ENCODE data around the gene TMEM245. TPM values are rescaled to one million over a fixed set of nuclear protein-coding genes. Genes with fewer than 3 reads are reported as not detected.
A peak's percentile ranks its signal among the peaks of the same experiment; 100 is the strongest.

Gene TMEM245
- total and polyA plus RNA-seq, 2 of the 13 experiments (the other 11 are each of a cell fraction or from before 2014, with no cell fraction given): 53.5 to 55.4 TPM

DNA sequence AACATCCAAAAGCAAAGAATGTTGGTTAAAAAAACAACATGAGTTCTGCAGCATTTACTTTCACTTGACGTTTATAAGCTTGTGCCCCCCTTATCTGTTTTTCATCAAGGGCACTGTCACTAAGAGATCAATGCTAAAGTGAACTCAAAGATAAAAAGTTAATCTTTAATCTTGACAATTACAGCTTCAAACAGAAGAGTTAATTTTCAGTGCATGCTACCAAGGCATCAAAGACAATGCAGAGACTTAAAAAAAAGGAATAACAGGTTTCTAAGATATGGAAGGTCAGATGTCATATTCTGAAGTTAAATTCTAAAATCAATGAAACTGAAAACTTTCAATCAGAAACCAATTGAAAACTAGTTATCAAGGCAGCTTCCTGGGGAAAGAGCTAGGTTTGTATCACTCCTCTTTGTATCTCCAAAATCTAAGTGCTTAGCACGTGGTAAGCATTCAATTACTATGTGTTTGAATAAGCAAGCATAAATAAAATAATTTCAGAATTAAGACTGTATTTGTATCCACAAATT is 37.6 kb downstream of the TMEM245 start (continued):
- TF ChIP-seq, protein P1, sequence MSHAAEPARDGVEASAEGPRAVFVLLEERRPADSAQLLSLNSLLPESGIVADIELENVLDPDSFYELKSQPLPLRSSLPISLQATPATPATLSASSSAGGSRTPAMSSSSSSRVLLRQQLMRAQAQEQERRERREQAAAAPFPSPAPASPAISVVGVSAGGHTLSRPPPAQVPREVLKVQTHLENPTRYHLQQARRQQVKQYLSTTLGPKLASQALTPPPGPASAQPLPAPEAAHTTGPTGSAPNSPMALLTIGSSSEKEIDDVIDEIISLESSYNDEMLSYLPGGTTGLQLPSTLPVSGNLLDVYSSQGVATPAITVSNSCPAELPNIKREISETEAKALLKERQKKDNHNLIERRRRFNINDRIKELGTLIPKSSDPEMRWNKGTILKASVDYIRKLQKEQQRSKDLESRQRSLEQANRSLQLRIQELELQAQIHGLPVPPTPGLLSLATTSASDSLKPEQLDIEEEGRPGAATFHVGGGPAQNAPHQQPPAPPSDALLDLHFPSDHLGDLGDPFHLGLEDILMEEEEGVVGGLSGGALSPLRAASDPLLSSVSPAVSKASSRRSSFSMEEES (CRISPR knock-in tag; IDR thresholded peaks at IDR 0.05): peak; percentile 78
- TF ChIP-seq TARDBP (CRISPR knock-in tag; IDR thresholded peaks at IDR 0.05): peak; percentile 91
- no peak for TF ChIP-seq ZNF720 (CRISPR knock-in tag; IDR thresholded peaks at IDR 0.05)
- peak; percentile 76; the same call in 1 of the 2 replicates for TF ChIP-seq ZNF264 (CRISPR knock-in tag; IDR thresholded peaks at IDR 0.05)
- 0 out of 2 replicates have a peak, but pooled peaks have one; percentile 41 for TF ChIP-seq ERF (CRISPR knock-in tag; IDR thresholded peaks at IDR 0.05)
- no peak for TF ChIP-seq ZNF678 (CRISPR knock-in tag; IDR thresholded peaks at IDR 0.05)
- TF ChIP-seq SOX6 (IDR thresholded peaks at IDR 0.05): no peak
- peak; percentile 96 for TF ChIP-seq SOX6 (CRISPR knock-in tag; IDR thresholded peaks at IDR 0.05)
- TF ChIP-seq CBX5 (CRISPR knock-in tag; IDR thresholded peaks at IDR 0.05; ENCODE audit: borderline replicate concordance): no peak
- TF ChIP-seq, protein P2, sequence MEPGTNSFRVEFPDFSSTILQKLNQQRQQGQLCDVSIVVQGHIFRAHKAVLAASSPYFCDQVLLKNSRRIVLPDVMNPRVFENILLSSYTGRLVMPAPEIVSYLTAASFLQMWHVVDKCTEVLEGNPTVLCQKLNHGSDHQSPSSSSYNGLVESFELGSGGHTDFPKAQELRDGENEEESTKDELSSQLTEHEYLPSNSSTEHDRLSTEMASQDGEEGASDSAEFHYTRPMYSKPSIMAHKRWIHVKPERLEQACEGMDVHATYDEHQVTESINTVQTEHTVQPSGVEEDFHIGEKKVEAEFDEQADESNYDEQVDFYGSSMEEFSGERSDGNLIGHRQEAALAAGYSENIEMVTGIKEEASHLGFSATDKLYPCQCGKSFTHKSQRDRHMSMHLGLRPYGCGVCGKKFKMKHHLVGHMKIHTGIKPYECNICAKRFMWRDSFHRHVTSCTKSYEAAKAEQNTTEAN (CRISPR knock-in tag; conservative IDR thresholded peaks at IDR 0.05): peak; percentile 87; the same call in 1 of the 2 replicates
- TF ChIP-seq ZNF331 (CRISPR knock-in tag; IDR thresholded peaks at IDR 0.05): peak; percentile 62
- TF ChIP-seq, protein P3, sequence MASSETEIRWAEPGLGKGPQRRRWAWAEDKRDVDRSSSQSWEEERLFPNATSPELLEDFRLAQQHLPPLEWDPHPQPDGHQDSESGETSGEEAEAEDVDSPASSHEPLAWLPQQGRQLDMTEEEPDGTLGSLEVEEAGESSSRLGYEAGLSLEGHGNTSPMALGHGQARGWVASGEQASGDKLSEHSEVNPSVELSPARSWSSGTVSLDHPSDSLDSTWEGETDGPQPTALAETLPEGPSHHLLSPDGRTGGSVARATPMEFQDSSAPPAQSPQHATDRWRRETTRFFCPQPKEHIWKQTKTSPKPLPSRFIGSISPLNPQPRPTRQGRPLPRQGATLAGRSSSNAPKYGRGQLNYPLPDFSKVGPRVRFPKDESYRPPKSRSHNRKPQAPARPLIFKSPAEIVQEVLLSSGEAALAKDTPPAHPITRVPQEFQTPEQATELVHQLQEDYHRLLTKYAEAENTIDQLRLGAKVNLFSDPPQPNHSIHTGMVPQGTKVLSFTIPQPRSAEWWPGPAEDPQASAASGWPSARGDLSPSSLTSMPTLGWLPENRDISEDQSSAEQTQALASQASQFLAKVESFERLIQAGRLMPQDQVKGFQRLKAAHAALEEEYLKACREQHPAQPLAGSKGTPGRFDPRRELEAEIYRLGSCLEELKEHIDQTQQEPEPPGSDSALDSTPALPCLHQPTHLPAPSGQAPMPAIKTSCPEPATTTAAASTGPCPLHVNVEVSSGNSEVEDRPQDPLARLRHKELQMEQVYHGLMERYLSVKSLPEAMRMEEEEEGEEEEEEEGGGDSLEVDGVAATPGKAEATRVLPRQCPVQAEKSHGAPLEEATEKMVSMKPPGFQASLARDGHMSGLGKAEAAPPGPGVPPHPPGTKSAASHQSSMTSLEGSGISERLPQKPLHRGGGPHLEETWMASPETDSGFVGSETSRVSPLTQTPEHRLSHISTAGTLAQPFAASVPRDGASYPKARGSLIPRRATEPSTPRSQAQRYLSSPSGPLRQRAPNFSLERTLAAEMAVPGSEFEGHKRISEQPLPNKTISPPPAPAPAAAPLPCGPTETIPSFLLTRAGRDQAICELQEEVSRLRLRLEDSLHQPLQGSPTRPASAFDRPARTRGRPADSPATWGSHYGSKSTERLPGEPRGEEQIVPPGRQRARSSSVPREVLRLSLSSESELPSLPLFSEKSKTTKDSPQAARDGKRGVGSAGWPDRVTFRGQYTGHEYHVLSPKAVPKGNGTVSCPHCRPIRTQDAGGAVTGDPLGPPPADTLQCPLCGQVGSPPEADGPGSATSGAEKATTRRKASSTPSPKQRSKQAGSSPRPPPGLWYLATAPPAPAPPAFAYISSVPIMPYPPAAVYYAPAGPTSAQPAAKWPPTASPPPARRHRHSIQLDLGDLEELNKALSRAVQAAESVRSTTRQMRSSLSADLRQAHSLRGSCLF (CRISPR knock-in tag; IDR thresholded peaks at IDR 0.05; ENCODE audit: borderline replicate concordance): 0 out of 2 replicates have a peak, but pooled peaks have one; percentile 44
- TF ChIP-seq, protein P4, sequence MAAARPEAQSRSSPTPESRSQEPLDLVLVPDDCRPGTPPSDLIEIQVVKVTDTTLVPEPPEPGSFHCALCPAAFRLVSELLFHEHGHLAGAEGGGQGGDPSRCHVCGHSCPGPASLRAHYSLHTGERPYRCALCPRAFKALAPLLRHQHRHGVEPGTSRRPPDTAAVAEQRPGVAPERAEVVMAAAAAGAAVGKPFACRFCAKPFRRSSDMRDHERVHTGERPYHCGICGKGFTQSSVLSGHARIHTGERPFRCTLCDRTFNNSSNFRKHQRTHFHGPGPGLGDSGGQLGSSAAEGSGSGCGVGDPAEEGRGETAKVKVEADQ (CRISPR knock-in tag; IDR thresholded peaks at IDR 0.05; ENCODE audit: borderline replicate concordance): no peak
- TF ChIP-seq HNF4G (IDR thresholded peaks at IDR 0.05; ENCODE audit: borderline replicate concordance, low read depth, low read length): no peak
- no peak for TF ChIP-seq HNF4G (CRISPR knock-in tag; IDR thresholded peaks at IDR 0.05; ENCODE audit: borderline replicate concordance, low read depth)
- TF ChIP-seq DPF2 (CRISPR knock-in tag; IDR thresholded peaks at IDR 0.05; ENCODE audit: borderline replicate concordance, low read depth): peak; percentile 94
- TF ChIP-seq ZNF546 (CRISPR knock-in tag; conservative IDR thresholded peaks at IDR 0.05): no peak
- 0 out of 2 replicates have a peak, but pooled peaks have one; percentile 49 for TF ChIP-seq ZSCAN12 (CRISPR knock-in tag; IDR thresholded peaks at IDR 0.05)
- TF ChIP-seq ZNF274 (CRISPR knock-in tag; IDR thresholded peaks at IDR 0.05): no peak
- TF ChIP-seq, protein P5, sequence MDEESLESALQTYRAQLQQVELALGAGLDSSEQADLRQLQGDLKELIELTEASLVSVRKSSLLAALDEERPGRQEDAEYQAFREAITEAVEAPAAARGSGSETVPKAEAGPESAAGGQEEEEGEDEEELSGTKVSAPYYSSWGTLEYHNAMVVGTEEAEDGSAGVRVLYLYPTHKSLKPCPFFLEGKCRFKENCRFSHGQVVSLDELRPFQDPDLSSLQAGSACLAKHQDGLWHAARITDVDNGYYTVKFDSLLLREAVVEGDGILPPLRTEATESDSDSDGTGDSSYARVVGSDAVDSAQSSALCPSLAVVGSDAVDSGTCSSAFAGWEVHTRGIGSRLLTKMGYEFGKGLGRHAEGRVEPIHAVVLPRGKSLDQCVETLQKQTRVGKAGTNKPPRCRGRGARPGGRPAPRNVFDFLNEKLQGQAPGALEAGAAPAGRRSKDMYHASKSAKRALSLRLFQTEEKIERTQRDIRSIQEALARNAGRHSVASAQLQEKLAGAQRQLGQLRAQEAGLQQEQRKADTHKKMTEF (CRISPR knock-in tag; IDR thresholded peaks at IDR 0.05): peak; percentile 95; the same call in 1 of the 2 replicates
- no peak for TF ChIP-seq SP4 (CRISPR knock-in tag; IDR thresholded peaks at IDR 0.05)

Data from HepG2 (cell line).